Umbilical cord (tissue), 2 donors: Measurements from ENCODE around the gene RPL34. TPM values are rescaled to one million over a fixed set of nuclear protein-coding genes. Genes with fewer than 3 reads are reported as not detected.
"Not testable (repeated sequence)": the region's sequence is repeated elsewhere in the genome, so short reads cannot be mapped to it uniquely, and the experiment has no call there.

Source experiments
- DNase-seq: peaks from one replicate; pipeline ENCODE4 v3.0.0-alpha.2; 2015; ENCODE audit warnings: low spot score
- total RNA-seq: library from RNA; depleted of rRNA; stranded (reverse); fragments of >200 nt; gene quantifications from one replicate; pipeline ENCODE4 v1.2.3, GENCODE V29; 2014; ENCODE audit warnings: low replicate concordance; ENCODE audit not compliant: insufficient read depth

Gene RPL34
- total RNA-seq = 672 TPM

DNA sequence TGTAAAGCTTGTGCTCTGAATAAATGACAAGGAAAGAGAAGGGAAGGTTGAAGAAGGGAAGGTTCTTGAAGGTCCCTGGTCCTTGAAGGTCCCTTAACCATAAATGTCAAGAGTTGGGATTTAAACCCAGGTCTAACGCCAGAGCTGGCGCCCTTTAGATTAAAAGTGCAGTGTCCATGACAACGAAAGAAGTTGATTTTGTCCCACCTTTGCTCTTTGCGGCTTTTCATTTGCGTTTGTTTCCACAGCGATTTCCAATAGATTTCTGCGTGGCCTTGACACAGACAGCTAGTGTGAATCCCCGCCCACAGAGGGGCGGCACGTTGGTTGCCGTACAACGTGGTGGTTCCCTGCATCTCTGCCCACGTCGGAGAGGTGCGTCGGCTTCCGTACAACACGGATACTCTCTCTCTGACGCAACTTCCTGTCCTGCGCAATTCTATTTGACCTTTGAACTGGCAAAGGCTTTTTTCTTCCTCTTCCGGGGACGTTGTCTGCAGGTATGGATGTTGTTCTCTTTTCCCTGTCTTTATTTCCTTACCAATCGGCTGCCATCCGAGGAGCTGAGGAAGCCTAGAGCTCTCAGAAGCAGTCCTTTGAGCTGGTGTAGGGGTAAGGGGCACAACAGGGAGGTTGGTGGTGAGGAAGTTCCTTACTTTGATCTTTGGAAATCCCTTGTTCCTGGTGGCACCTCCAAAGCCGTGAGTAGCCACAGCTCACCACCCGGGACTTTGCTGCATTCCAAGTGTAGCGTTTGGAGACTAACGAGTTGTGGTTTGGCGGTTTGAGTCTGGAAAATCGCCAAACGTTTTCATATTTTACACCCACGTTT lies at the start of gene RPL34:
Gene RPL34, plus strand, starts transcription at position 476 of the 832 bp plus-strand sequence. CDS start 1,384 bp downstream, outside the sequence.
- peak; percentile 99 for DNase-seq

DNA sequence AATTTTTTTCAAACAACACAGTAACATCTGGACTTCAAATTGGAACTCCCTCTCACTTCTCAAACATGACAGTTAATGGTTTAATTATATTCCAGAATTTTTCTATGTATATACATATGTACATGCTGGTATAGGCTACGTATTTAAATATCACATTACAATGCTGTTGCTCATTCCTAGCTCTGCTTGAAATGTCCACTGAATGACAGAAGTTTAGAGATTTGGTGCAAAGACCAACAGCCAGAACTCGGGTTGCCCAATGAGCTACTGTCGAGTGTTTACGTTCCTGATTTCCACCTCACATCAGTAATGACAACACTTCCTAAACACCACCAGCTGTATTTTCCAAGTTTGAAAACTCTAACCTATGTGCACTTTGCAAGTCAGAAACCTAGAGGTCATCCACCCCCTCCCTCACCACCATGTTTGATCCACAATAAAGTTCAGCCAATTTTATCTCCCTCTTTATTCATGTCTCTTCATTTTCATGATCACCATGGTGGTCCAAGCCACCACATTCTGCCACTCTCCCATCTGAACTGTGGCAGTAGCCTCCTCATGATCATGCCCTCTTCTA lies 49.3 kb upstream of the RPL34 start:
- no peak for DNase-seq

DNA sequence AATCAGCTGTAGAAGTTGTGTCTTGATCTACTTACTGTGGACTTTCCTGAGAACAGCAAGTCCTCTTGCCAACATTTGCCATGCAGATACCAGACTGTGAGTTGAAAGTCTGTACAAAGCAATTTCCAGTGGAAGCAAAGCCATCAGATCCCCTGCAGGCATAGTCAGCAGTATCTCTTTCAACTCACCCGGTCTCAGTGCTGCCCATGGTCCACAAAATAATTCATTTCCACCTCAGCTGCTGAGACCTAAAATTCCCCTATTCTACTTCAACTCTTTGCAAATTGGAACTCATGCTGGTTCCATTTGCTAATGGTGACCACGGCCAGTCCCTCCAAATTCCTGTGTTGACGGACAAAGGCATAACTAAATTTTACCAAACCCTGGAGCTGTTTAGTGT lies 46.0 kb upstream of the RPL34 start:
- no peak for DNase-seq

DNA sequence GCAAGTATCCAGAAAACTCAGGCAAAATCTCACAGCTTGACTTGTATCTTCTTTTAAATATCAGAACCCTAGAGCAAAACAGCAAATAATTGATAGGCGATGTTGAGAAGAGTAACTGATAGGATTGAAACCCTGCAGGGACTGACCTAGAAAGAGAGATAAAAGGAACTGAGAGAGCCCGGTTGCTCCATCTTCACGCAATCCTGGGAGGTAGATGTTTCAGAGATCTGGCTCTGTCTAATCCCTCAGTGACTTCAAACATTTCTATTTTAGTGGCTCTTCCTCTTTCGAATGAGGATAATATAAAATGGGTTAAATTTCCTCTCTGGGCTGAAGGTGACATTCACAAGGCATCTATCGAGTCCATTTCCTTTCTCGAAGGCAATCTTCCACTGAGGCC lies 39.3 kb upstream of the RPL34 start:
- DNase-seq = no peak

DNA sequence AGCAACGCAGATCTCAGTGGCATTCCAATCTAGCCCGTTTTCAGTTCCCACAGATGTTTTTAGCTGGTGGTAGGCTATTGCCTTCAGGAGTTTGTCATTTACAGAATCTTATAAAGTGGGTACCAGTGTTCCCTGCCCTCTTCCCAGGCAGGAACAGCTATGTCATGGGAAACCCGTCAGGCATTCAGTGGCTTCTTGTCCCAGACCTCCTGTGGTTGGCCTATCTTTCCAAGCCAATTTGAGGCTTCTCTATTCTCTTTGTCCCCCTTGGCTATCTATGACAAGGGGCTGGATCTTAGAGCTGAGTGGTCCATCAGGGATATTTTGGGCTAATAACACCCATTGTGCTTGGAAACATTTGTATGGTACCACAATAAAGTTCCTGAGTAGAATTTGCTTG lies 33.6 kb upstream of the RPL34 start:
- no peak for DNase-seq

DNA sequence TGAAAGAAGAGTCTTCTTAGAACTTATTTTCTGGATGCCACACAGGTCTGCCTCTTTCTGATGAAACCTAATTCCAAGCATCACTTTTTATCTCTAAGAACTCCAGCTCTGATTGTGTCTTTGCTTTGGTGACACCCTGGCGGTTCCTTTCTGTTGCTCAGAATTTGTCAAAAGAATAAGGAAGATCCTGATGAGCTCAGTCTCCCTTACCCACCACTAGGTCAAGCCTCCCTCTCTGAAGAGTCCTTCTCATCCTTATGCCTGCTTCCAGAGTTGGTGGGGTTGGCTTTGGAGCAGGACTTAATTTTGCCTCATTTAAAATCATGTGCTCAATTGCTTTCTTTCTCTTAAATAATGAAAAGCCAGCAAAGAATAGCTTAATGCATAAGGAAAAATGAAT lies 31.5 kb upstream of the RPL34 start:
- no peak for DNase-seq

DNA sequence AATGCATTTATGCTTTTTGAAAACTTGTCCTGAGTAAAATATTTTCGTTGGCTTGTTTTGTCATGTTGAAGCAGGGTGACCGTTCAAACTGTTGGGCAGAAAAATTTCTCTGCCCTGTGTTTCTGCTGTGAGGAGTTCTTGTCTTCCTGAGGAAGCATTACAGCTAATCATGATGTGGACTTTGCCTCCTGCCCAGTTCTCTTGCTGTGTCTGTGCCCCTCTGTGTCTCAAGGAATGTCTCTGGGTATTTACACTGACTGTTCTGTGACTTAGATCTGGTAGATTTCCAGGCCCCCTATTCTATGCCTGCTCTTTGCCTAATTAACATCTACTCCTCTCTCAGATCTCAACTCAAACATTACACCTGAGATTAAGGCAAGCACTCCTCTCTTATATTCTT lies 30.4 kb upstream of the RPL34 start:
- DNase-seq = no peak

DNA sequence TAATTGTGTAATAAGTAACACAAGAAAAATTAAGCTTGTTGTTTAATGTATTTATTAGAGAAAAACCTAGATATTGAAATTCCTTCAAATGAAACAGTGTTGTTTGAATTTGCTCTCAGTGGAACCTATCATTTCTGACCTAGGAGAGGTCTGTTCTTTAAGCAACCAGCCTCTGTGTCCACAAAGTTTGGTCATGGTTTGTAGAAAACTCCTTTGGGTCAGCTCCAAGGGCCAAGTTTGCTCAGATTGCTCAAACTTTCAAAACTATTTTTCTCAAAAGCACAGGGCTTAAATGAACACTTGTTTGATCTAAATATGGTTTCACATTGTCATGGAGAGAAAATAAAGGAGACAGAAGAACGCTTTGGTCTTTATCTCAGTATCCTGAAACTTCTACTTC lies 29.6 kb upstream of the RPL34 start:
- no peak for DNase-seq

DNA sequence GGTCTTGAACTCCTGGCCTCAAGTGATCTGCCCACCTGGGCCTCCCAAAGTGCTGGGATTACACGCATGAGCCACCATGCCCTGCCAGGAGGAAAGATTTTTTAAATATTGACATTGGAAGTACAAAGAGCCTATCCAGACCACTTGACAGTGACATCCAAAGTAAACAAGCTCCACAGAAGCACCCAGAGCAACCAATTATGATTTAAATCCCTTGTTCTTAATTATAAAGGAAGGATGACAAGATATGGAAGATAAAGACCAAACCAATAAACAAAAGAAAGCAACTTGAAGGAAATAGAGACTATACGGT lies 27.7 kb upstream of the RPL34 start:
- DNase-seq = no peak

DNA sequence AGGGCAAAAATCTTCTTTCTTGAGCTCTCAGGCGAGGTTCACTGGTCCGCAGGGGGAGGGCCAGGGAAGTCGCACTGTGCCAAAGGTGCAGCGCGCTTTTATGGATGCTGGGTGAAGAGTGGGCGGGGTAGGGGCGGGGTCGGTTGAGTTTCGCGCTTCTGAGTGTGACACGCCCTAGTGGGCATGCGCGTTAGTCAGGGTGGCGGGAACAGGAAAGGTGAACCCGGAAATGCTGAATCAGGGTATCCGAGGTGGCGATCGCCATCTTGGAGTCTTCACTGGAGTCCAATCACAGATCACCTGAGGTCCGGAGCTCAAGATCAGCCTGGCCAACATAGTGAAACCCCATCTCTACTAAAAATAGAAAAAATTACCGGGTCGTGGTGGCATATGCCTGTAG lies 26.1 kb upstream of the RPL34 start:
- not testable (repeated sequence) for DNase-seq

DNA sequence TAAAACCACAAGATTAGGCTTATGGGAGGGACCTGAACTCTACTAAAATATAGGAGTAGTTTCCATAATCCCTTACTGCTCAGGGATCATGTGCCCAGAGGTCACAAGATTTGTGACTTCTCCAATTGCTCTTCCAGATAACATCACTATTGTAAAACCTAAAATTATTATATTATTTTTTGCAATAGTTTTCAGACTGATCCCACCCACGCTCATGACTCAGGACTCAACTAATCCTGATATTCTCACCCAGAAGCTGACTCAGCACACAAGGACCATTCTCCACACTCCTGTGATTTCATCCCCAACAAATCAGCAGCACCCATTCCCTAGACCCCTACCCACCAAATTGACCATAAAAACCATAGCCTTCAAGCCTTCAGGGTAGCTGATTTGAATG lies 24.0 kb upstream of the RPL34 start:
- DNase-seq = no peak

DNA sequence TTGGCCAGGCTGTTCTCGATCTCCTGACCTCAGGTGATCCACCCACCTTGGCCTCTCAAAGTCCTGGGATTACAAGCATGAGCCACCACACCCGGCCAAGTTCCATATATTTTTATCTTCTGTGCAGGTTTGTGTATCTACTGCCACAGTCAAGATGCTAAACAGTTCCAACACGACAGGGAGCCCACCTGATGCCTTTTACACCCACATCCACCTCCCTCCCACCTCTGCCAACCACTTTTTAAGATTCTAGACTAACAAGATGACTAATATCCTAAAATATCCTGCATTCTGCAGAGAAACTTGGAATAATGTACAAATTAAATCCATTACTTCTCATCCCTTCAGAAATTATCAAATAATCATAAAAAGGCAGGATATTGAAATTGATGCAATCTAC lies 19.3 kb upstream of the RPL34 start:
- DNase-seq = no peak

DNA sequence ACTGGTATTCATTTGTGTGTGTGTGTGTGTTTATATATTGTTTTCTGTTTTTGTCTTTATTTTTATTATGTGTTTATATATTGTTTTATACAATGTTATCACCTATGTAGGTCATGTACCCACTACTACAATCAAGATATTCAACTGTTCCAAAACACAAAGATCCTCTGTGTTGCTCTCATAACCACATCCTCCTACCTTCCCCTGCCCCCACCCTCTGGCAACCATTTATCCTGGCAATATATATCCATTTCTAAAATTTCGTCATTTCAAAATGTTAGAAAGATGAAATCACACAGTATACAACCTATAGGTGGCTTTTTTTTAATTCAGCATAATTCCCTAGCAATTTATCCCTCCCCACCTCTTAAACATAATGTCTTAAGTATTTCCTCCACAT lies 18.8 kb upstream of the RPL34 start:
- DNase-seq = no peak

DNA sequence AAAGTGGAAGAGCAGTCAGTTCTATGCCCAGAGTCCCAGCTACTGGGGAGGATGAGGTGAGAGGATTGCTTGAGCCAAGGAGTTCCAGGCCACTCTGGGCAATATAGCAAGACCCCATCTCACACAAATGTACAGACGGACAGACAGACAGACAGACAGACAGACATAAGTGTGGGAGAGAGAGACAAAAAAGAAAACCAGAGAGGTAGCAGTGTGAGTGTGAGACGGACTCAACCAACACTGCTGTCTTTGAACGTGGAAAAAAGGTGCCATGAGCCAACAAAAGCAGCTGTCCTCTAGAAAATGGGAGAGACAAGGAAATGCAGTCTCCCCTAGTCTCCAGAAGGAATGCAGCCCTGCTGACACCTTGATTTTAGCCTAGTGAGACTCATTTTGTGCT lies 18.2 kb upstream of the RPL34 start:
- no peak for DNase-seq

DNA sequence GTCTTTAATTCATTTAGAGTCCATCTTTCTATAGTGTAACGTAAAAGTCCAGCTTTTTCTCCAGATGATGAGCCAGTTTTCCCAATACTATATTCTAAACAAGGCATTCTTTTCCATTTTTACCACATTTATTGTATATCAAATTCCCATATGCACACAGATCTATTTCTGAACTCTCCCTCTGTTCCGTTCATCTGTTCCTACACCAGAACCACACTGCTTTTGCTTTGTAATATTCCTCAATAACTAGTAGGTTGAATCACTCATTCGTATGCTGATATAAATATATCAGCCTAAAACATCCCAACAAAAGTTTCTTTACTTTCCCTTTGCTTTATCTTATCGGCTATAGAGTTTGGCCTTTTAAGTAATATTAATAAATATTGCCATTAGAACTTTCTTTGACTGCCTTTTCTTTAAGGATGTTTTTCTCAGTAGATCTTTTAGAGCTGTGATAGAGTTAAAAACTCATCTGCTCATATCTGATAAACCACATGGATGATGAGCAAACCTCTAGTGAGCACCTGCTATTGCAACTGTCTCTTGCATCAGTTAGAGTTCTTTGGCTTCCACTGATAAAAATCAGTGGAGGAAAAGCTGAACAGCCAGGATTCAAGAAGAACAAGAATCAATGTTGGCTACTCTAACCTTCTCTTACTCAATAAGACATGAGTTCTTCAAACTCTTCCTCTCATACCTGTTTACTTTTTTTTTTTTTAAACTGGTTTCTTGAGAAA lies 13.1 kb upstream of the RPL34 start:
- DNase-seq = no peak

DNA sequence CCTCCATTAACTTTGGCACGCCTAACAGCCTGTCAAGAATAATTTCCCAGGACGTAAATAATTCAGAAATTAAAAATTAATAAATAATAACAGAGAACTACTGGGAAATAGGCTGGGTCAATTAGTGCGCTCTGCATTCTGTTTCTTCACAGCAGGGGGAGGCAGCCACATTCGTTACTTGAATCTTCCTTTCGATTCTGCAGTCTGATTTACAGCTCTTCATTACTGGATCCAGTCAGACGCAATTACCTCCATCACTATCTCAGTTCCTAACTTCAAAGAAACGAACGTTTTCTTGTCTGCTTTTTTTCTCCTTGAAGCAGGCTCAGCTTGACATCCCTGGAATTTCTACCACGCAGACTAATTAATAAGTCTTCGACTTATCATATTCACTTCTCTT lies 9.0 kb upstream of the RPL34 start:
- peak; percentile 44 for DNase-seq

DNA sequence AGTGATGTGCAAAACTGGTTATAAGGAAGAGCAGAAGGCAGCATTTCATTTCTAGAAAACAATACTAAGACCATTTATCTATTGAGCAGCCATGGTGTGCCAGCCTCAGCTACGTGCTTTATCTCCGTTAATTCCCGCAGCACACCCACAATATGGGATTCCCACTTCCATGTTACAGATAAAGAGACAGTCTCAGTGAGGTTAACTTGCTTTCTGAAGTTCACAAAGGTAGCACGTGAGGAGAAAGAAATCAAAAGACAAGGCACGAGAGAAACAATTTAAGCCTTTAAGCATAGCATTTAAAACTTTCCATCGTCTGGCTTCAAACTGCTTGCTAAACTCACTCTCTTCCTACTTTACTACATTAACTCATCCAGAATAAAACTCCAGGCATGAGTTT lies 8.0 kb upstream of the RPL34 start:
- DNase-seq = peak; percentile 22

DNA sequence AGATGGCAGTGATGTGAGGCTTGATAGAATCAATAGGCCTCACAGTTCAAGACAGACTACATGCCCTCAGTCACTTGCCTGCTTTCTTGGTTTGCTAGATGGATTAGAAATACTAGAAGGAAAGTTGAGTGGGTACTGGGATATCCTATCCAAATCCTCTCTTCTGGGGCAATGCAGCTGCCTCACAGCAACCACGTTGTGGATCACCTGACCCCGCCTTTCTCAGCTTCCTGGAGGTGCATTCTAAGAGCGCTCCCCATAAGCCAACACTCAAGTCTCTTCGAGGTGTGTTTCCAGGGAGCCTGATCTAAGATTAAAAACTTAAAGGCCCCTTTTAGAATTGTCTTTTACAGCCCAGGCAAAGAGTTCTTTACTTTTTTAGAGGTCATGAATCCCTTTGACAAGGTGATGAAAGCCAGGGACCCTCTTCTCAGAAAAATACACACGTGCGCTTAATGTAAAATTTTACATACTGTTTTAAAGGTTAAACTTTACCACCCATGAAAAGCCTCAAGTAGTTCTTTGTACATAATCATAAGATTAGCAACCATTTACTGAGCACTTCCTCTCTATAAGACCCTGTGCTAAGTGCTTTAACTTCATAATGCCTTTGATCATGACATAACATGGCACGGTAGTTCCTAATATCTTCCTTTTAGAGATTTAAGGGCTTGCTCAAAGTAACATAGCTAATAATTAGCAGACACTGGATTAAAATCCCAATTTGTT lies 840 bp upstream of the RPL34 start:
- DNase-seq = no peak

DNA sequence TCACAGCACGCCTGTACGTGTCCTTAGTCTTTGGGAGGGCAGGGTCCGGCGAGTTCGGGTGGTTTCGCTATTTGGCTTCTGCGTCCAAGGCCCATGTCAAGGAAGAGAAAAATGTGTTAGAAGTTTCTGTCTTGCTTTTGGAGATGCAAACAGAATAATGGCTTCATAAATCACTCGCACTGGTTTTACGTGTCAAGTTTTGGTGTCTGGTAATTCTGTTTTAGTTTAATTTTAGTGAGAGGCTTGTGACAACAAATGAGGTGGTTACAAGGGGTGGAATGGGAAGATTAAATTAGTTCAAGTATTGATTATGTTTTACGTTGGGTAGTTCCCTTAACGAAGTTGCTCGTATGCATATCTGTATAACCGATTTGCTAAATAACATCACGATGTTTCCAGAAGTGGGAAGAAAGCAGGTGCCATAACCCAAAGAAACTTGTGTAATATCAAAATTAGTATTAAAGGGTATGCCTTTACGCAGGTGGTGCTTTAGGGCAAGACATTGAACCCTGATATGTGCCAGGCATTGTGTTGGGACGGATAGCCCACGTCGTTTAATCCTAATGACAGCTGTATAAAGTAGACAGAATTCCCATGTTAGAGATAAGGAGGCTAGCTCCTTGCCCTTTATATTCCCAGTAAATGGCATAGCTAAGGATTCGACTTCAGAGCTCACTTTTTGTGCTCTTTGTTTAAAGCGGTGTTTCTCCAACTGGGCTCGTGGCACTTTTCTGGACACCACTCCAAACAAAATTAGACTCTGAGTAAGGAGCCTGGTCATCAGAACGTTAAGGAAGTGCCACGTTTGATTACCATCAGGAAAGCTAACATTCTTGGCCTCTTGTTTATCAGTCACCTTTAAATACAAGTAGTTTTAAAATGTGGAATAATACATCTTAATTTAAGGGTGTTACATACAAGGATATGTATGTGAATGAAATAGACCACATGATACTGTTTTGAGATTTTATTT lies 843 bp downstream of the RPL34 start:
- no peak for DNase-seq

DNA sequence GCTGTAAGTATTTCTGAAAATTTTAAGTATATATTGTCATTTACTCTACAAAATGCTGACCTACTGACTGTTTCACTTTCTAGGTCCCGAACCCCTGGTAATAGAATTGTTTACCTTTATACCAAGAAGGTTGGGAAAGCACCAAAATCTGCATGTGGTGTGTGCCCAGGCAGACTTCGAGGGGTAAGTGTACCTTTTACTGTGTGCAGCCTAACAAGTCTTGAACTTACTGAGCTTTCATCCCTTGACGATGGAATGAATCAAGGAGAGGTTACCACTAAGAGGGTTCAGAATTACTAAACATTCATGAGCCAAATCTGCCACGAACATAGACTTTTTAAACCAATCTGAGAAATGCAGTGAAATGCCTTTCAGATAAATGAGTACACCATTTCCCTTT lies 1.6 kb downstream of the RPL34 start:
- DNase-seq = no peak

DNA sequence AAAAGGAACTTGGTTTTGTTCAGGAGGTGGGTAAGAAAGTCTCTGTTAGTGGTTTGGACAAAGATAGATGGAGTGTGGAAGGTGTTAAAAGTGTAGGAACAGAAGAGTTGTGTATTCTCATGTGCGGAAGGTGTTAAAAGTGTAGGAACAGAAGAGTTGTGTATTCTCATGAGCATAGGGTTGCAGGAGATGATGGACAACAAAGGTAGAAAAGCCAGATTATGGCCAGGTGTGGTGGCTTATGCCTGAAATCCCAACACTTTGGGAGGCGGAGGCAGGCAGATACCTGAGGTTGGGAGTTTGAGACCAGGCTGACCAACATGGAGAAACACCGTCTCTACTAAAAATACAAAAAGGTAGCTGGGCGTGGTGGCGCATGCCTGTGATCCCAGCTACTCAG lies 2.5 kb downstream of the RPL34 start:
- DNase-seq = no peak
